HS-5 (cell line): Measurements from ENCODE around the gene SH3TC1.

Experiments used
- DNase-seq: peaks from one replicate; pipeline ENCODE4 v3.0.0-alpha.2; 2012; ENCODE audit warnings: low read depth

SH3TC1 gene

GRCh38 chr4:8163436-8164193 lies 35.5 kb upstream of the SH3TC1 start:
- no peak for DNase-seq

DNA sequence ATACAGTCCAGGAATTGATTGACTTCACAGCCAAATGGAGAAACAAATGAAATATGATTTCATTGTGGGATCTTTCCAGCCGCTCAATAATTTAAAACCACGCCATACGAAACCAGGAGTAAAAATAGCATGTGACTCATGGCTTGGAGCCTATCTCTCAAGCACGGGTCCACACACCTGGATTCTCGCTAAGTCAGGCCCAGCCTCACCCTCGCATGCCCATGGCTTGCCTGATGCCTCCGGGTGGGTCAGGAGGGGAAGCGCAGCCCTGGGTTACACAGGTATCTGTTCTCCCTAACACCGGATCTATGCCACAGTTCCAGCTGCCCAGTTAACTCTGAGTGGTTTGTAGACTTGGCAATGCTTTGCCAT lies 34.9 kb upstream of the SH3TC1 start:
- DNase-seq, result no peak

- no peak for DNase-seq
These were observed 34.4 kb upstream of the SH3TC1 start for GRCh38 chr4:8164687-8165086.

- no peak for DNase-seq
These were observed 33.7 kb upstream of the SH3TC1 start for GRCh38 chr4:8165374-8165896.

DNA sequence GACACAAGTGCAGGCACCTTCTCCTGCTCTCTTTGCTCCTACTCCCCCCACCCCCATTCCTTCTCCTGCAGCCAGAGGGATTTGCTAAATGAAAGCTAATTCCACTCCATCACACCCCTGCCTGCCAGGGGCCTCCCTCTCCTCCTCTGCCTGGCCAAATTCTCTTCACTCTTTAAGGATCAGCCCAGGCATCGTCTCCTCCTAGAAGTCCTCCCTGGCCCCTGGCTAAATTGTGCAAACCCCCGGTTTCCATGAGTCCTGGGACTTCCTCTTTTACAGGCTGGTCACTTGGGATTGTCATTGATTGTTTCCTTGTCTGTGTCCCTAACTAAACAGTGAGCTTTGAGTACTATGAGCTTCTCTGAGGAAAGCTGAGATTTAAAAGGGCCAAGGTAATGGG lies 31.8 kb upstream of the SH3TC1 start:
- DNase-seq, result no peak

DNA sequence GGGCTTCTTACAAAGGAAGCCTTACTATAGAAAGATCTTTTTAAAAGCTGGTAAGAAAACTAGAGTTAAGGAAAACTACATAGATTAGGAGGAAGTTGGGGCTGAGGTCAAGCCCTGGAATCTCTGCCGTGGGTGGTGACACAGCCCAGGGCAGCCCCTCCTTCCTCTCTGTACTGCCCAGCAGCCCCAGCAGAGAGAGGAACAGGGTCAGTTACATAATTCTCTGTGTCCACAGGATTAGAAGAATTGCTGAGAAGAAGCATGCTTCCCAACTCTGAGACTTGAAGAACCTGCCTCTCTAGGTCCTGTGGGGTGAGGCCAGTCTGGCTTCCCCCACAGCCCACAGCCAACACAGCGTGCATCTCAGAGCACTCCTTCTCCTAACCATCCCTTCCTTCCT lies 31.3 kb upstream of the SH3TC1 start:
- DNase-seq, result no peak

GRCh38 chr4:8168232-8168631 lies 30.9 kb upstream of the SH3TC1 start:
- no peak for DNase-seq

DNA sequence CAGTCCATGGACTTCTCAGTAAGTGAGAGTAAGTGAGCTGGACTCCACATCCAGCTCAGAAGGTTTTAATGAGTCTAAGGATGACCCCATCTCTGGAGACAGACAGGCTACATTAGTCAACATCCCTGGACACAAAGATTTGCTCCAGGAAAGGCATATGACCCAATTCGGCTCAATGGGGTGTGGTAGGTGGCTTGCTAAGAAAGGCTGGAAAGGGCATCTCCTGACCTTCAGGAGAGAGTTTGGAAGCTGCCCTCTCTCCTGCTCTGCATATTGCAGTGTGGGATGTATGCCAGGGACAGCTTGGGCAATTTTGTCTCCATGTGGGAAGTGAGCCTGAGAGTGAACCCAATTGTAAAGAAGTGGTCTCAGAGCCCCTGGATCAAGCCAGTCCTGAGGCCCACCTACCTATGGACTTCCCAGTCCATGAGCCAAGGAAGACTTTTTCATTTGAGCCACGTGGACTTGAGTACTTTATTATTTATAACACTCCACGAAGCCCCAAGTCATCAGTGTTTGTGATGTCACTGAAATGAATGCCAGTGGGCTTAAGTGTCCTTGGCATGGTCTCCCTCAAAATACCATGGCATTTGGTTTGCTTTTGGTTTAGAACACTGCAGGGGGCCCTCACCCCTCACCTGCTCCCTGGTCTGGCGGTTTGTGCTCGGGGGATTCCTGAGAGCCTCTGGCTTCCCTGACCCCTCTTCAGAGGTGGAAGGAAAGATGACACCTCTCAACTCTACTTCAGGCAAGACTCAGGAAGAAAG lies 30.1 kb upstream of the SH3TC1 start:
- no peak for DNase-seq

DNA sequence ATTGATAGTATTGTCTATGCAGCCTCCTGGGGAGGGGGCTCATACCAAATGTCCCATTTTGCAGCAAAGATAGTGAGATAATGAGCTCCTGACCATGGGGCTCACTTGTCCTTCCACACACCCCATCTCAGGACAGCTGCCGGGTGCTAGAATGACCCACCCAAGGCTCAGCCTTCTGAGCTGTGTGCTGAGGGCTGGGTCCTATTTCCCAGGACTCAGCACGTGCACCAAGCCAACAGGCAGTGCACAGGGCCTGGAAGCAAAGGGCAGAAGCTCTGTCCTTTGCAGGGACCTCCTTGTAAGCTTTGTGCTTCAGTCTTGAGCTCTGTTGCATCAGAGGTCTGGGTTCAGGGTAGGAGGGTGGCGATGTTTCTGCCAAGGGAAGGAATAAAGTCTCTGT lies 29.3 kb upstream of the SH3TC1 start:
- DNase-seq, result no peak

GRCh38 chr4:8170341-8170740 lies 28.7 kb upstream of the SH3TC1 start:
- no peak for DNase-seq

DNA sequence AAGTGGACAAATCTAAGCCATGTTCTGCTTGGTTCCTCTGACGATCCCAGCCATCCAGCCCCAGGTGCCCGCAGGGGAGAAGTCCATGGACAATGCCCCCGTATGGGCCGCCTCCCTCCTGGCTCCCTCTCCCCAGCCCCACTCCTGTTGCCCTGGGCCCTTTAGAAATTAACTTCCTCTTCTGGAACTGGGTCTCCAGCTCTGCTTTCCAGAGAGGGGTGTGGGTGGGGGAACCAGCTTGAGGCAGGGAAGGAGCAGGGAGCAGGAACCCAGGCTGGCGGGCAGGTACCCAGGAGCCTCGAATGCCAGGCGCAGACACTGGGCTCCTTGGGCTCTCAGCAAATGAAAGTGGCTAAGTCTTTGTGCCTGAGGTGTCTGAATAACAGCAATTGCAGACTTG lies 27.8 kb upstream of the SH3TC1 start:
- no peak for DNase-seq

DNA sequence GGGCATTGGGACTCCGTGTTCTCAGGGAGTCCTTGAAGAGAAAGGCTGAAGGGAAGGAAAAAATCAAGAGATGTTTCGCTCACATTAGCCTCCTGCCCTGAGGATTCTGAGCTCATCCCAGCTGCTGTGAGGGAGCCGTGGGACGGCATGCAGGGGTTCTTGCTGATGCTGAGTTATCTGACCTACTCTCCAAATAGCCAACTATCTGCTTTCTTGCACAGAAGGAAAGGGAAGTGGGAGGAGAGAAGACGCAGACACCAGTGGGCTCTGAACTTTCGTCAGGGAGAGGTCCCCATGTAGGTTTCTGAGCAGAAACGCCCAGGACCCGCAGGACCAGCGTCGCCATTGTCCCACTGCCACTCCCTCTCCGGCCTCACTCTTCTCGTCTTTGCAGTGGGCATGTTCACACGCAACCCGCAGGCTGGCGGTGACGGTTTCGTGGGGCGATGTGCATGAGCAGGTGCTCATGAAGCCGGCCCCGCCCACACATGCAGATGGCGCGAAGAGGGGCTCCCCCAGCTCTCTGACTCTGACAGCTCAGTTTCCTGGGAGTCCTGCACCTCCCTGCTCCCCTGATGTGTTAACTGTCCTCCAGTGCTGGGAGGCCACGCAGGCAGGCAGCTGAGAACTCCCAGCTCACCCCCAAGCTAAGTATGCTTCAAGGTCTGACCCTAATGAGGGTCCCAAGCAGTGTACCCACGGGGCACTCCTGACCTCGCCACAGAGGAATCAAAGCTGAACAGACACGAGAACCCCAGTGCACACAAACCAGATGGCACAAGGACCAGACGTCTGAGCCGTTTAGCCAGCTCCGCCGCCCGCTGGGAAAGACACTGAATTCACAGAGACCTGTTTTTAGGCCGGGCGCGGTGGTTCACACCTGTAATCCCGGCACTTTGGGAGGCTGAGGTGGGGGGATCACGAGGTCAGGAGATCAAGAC lies 26.8 kb upstream of the SH3TC1 start:
- no peak for DNase-seq

DNA sequence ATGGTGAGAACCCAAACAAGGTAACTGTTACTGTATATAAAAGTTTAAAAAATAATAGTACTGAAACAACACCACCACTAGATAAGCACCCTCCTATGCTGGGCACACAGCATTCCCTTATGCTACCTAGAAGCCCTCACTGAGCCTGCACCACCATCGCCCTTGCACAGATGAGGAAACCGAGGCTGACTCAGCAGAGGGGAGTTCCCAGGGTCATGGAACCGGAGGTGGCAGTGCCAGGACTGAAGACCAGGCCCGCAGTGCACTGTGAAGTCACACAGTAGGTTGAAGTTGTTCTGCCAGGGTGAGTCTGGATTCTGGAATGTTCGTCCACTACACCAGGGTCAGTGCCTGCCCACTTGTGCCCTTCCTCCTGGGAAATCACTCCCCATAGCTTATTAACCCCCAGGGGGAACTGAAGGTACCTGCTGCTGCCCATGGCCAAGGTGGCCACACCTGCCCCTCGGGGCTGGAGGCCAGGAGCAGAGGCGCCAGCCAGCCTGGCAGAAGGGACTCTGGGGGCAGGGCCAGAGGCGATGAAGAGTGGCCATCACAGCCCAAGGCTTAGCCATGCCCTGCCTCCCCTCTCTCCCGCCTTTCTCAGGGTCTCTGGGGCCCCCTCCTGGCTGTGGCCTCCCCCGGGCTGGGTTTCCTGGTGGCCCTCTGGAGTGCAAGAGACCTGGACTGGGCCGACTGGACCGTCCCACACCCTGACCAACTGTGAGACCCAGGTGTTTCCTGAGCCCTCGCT lies 25.4 kb upstream of the SH3TC1 start:
- DNase-seq, result no peak

- DNase-seq, result no peak
These were observed 24.1 kb upstream of the SH3TC1 start for GRCh38 chr4:8174970-8175369.

GRCh38 chr4:8175686-8176085 lies 23.4 kb upstream of the SH3TC1 start:
- no peak for DNase-seq

DNA sequence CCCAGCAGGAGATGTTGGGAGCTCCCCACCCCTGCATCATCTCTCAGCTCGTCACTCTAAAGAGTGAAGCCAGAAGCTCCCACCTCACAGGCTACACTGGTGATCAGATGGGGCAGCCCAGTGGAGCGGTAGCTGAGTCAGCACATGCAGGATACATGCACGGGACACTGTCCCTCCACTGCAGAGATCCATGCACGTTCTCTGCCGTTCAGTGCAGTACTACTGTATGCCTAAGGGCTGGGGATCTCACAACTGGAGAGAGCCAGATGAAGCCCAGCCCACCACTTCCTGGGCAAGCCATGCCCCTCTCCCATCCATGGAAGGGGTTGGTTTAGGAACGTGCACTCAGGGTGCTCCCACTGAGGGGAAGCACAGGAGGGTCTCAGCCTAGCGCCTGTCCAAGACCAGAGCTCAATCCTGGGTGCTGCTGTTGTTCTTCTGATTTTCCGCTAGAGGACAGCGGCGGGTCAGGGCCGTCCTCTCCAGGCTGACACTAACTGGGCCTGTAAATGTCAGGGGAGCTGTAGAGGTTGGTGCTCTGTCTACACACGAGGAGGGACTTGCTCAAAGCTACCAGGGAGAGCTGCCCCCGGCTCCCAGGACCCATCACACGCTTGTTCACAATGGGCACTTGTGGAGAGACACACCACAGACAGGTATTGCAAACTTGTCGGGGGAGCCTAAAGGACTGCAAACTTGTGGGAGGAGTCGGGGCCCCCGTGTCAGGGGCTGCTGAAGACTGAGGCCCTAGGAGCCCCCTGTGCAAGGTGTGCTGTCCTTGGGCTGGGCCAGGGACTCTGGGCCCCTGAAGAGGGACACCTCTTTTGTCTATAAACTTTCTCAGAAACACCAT lies 22.3 kb upstream of the SH3TC1 start:
- no peak for DNase-seq

DNA sequence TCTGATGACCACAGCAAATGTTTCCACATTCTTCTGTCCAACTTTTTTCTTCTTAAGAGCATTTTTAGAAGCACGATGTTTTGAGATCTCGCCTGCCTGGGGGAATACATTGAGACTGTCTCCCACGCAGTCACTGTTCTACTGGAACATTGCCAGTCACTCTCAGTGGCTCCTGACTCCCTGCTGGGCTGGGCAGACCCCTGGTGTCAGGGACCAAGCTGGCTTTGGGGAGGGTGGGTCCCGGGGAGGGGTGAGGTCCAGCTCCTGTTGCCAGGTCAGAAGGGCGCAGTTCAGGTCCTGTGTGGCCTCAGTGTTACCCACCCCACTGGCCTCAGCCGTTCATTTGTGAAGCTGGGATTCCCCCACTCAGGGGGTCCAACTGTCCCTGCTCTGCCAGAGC lies 21.5 kb upstream of the SH3TC1 start:
- DNase-seq, result no peak

DNA sequence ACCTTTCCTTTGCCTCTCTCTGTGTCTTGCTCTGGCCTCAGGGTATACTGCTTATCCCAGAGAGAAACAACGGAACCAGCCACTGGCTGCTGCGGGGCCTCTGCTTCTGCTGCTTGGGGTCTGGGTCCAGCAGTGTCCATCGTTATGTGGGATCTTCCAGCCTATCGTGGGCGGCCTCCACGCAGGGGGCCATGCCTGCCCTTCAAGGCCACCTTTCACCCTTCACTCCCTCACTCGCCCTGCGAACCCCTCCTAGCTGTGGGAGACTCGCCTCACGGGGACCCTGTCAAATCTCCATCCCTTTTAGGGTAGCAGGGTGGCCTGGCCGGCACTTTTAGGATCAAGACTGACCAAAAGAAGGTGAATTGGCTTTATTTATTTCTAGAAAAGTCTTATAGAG lies 21.1 kb upstream of the SH3TC1 start:
- DNase-seq, result no peak

GRCh38 chr4:8179074-8179473 lies 20.0 kb upstream of the SH3TC1 start:
- no peak for DNase-seq

DNA sequence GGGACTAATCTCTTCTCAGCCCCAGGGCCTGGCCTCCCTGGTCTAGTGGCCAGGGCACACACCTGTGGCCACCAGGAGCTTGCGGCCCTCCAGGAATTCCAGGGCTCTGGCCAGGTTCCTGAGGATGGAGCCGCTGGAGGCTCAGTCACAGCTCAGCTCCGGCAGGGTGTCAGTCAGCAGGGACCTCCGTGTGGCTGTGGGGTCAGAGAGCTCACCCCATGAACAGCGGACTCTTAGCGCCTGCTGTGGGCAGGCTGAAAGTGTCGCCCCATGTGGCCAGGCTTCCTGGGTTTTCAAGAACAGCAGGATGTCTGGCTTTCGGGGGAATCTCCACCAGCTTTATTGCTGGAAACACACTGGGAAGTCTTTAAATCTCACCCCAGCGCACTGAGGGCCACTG lies 19.3 kb upstream of the SH3TC1 start:
- no peak for DNase-seq
